Stimulated activated CD8-positive, alpha-beta memory T cell treated with anti-CD3 and anti-CD28 coated beads, Interleukin-7, amount 100 ng/mL, for 48 hours (primary cell): Measurements from ENCODE around the gene SDHAF4.
"Not testable (repeated sequence)": the region's sequence is repeated elsewhere in the genome, so short reads cannot be mapped to it uniquely, and the experiment has no call there.

ENCODE experiments used
- DNase-seq, 2 donors: peaks; one replicate each; pipeline ENCODE4 v3.0.0-alpha.2; 2020; ENCODE audit warnings: low read depth in 1 of 2; ENCODE audit errors: extremely low read depth in 1 of 2

Gene SDHAF4

DNA sequence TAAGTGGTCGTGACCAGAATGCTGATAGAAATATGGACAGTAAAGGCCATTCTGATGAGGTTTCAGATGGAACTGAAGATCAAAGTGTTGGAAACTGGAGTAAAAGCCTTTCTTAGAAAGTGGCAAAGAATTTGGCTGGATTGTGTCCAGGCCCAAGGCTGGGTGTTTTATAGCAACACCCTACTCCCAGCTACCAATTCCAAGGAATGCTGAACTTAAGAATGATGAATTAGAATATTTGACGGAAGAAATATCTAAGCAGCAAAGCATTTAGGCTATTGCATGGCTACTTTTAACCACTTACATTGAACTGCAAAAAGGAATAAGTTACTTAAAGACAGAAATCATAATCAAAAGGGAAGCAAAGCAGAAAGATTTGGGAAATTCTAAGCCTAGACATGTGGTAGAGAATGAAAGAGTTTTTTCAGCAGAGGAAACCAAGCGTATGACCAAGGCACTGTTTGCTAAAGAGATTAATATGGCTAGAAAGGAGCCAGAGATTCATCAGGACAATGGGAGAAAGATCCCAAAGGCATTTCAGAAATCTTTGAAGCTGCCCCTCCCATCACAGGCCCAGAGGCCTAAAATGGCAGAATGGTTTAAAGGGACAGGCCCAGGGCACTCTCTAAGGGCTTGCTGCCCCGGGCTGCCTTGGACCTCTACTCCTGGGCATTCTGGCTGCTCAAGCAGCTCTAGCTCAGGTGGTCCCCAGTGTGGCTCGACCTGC is 25.8 kb downstream of the SDHAF4 start:
- no peak for DNase-seq

DNA sequence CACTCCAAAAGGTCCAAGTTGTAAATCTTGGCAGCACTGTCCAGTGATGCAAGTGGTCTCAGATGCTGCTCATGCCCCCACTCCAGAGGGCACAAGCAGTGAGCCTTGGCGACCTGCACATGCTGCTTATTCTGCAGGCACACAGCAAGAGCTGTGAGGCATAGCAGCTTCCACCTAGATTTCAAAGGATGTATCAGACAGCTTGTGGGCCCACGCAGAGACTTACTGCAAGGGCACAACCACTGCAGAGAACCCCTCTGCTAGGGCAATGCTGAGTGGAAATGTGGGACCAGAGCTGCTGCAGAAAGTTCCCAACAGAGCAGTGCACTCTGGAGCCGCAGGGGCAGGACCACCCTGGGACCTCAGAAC is 26.4 kb downstream of the SDHAF4 start:
- no peak for DNase-seq

DNA sequence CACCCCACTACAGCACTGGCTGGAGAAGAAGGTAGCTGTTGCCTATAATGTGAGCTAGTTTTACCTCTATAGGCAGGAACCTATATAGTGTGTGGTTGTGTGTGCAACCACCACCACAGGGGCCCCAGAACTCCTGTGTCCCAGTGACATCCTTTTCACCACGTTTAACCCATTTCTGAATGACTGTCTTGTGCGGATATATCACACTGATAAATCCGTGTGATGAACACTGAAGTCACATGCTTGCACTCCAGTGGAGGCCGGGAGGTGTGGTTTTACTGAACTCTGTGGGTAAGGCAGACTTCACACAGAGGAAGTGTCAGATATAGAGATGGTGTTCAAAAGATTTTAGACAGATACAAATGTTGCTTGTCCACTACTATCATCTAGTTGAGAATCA is 32.5 kb downstream of the SDHAF4 start:
- DNase-seq: peak in 1 of 2 donors; percentile 15

DNA sequence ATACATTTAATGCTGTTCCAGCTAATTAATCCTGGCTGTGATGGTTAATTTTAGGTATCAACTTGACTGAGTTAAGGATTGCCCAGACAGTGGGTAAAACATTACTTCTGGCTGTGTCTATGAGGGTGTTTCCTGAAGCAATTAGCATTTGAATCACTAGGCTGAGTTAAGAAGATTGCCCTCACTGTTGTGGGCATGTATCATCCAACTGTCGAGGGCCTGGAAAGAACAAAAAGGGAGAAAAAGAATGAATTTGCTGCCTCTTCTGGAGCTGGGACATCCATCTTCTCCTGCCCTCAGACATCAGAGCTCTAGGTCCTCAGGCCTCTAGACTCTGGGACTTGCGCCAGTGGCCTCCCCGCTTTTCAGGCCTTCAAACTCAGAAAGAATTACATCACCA is 34.3 kb downstream of the SDHAF4 start:
- DNase-seq: no peak

DNA sequence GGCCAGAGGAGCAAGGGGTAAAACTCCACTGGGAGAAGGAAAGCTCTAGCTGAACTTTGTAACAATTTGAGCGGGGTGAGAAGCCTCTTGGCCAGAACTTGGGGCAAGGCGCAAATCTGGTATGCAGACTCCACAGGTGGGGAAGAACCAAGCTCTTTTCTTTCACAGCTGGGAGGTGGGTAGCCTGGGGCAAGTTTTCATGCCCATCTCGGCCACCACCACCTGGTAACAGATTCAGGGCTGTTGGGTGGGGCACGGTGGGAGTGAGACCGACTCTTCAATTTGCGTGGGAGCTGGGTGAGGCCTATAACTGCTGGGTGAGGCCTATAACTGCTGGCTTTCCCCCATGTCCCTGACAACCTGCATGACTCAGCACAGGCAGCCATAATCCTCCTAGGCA is 37.5 kb downstream of the SDHAF4 start:
- DNase-seq: no peak

DNA sequence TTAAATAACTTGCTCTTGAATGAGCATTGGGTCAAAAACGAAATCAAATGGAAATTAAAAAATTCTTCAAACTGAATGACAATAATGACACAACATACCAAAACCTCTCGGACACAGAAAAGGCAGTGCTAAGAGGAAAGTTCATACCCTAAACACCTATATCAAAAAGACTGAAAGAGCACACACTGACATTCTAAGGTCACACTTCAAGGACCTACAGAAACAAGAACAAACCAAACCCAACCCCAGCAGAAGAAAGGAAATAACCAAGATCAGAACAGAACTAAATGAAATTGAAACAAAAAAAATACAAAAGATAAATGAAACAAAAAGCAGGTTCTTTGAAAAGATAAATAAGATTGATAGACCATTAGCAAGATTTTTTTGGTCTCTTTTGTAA is 40.6 kb downstream of the SDHAF4 start:
- DNase-seq: not testable (repeated sequence)

DNA sequence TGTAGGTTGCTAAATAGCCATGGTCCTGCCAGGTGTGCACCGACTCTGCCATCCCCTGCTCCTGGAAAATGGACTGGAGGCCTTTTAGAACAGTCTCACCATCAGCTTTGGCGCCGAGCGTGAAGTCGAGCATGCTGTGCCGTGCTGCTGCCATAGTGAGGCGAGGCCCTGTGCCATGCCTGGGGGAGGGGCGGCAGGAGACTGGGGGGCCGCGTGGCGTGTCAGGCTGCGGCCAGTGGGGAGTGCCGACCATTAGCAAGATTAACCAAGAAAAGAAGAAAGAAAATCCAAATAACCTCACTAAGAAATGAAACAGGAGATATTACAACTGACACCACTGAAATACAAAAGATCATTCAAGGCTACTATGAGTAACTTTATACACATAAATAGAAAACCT is 42.5 kb downstream of the SDHAF4 start:
- not testable (repeated sequence) for DNase-seq

DNA sequence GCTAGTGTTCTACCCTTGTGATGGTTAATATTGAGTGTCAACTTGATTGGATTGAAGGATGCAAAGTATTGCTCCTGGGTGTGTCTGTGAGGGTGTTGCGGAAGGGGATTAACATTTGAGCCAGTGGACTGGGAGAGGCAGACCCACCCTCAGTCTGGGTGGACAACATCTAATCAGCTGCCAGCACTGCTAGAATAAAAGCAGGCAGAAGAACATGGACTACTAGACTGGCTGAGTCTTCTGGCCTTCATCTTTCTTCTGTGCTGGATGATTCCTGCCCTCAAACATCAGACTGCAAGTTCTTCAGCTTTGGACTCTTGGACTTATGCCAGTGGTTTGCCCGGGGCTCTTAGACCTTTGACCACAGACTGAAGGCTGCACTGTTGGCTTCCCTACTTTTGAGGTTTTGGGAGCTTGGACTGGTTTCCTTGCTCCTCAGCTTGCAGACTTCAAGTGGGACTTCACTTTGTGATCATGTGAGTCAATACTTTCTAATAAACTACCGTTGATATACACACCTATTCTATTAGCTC is 50.1 kb downstream of the SDHAF4 start:
- no peak for DNase-seq

DNA sequence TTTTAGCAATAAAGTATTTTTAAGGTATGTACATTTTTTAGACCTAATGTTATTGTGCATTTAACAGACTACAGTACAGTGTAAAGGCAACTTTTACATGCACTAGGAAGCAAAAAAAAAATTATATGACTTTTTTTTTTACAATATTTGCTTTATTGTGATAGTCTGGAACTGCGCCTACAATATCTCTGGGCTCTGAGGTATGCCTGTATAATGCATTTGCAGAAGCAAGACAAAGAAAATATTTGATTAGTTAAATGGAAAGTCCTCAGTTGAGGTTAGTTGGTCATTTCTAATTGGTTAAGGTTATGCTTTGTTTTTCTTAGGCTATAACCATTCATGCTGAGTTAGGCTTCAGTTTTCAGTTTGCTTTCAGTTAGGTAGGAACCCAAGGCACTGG is 54.0 kb downstream of the SDHAF4 start:
- DNase-seq: no peak

DNA sequence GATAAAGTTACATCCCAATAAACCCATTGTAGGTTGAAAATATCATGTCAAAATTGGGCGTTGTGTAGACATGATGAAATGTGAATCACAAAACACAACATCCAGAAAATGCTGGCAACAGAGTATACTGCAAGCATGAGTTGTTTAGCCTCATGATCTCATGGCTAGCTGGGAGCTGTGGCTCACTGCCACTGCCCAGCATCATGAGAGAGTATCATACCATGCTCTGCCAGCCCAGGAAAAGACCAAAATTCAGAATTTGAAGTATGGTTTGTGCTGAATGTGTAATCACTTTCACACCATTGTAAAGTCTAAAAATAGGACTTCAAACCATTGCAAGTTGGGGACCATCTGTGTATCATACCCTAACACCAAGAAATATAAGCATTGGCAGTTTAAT is 55.7 kb downstream of the SDHAF4 start:
- no peak for DNase-seq

DNA sequence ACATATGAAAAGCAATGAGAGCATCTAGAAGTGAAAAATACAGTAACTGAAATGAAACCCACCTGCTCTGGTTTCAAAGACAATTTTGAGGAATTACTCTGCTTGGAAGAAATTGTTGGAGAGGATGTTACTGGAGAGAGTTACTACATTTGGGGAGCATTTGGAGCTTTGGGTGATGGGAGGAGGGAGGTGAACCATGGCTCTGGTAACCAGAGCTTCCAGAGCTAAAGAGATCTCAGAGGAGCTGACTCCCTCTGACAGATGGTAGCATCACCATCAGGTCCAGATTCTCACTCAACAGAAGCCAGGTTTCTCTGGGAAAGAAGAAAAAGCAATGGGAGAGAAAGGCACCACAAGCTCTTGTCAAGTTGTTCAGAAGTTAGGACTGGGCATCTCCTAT is 58.7 kb downstream of the SDHAF4 start:
- no peak for DNase-seq

DNA sequence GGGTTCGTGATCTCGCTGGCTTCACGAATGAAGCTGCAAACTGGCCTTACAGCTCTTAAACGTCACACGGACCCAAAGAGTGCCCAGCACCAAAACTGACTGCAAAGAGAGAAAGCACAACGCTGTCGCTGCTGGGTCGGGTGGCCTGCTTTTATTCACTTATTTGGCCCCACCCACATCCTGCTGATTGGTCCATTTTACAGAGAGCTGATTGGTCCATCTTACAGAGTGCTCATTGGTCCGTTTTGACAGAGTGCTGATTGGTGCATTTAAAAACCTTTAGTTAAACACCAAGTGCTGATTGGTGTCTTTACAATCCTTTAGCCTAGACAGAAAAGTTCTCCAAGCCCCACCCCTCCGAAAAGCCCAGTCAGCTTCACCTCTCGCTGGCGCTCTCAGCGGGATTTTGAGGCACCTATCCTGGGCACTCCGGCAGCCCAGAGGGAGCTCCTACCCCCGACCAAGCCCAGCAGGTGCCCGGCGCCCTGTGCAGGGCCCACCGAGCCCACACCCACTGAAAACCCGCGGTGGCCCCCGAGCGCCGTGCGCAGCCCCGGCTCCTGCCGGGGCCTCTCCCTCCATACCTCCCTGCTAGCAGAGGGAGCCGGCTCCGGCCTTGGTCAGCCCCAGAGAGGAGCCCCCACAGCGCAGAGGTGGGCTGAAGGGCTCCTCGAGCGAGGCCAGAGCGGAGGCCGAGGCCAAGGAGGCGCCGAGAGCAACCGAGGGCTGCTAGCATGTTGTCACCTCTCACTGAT is 60.9 kb downstream of the SDHAF4 start:
- DNase-seq: no peak

DNA sequence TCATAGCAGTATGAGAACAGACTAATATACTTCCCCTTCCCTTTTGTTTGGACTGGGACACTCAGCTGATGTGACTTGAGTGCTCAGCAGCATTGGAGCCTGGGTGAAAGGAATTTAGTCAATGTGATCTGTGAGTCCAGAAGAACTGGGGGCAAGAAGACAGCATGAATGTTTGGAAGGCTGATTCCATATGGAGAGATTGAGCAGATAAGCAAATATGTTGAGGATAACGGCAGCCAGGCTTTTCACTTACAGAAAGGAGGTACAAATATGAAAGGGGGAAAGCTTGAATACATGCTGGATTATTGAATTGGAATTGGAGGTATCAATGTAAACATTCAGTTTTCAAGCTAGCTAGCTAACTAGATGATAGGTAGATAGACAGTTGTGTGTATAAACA is 63.2 kb downstream of the SDHAF4 start:
- no peak for DNase-seq

DNA sequence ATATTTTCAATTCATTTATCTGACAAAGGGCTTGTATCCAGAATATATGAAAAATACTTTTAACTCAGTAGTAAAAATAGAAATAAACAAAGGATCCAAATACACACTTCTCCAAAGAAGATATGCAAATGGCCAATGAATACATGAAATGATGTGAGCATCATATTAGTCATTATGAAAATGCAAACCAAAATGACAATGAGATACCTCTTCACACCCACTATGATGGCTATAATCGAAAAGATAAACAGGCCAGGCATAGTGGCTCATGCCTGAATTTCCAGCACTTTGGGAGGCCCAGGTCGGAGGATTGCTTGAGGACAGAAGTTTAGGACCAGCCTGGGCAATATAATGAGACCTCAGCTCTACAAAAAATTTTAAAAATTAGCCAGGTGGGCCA is 67.1 kb downstream of the SDHAF4 start:
- DNase-seq: no peak

DNA sequence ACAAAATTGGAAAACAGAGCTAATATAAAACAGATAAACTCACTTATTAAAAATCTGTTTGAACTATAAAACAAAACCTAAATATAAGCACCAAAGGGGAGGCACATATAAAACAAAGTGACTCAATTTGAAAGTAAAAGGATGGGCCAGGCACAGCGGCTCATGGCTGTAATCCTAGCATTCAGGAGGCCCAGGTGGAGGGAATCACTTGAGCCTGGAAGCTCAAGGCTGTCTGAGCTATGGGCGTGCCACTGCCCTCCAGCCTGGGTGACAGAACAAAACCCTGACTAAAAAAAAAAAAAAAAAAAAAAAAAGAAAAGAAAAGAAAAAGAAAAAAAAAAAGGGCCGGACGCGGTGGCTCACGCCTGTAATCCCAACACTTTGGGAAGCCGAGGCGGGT is 69.9 kb downstream of the SDHAF4 start:
- no peak for DNase-seq

DNA sequence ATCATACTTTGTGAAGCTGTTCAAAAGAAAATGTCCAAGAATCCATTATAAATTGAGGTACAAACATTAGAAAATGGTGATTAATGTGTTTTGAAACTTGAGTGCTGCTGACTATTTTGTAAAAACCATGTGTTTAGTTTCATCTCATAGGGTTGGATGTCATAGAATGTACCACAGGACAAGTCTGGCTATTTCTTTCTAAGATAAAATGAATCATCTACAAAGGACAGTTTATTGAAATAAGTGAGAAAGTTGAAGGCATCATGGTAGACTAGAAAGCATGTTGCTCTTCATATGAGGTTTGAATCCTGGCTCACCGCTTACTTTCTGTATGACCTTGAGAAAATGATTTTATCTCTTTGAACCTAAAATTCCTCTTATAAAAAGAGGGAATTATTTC is 71.7 kb downstream of the SDHAF4 start:
- no peak for DNase-seq
